BLaER1 (cell line): ENCODE data around the gene UNC13B.
"Not testable (repeated sequence)": the region's sequence is repeated elsewhere in the genome, so short reads cannot be mapped to it uniquely, and the experiment has no call there.

Experiments used
- H3K27ac ChIP-seq: shearing (Covaris generic); formaldehyde crosslinking; 2 replicates; pipeline ENCODE4 v1.8.1; 2022
- H3K27me3 ChIP-seq: shearing (Covaris generic); formaldehyde crosslinking; 2 replicates; pipeline ENCODE4 v1.8.1; 2022
- H3K36me3 ChIP-seq: shearing (Covaris generic); formaldehyde crosslinking; 2 replicates; pipeline ENCODE4 v1.8.1; 2022
- H3K4me1 ChIP-seq: shearing (Covaris generic); formaldehyde crosslinking; 2 replicates; pipeline ENCODE4 v1.8.1; 2022
- H3K4me2 ChIP-seq: shearing (Covaris generic); formaldehyde crosslinking; 2 replicates; pipeline ENCODE4 v1.8.1; 2022
- H3K4me3 ChIP-seq: shearing (Covaris generic); formaldehyde crosslinking; 2 replicates; pipeline ENCODE4 v1.8.1; 2022
- H3K9ac ChIP-seq: shearing (Covaris generic); formaldehyde crosslinking; 2 replicates; pipeline ENCODE4 v1.8.1; 2022
- H3K9me3 ChIP-seq: shearing (Covaris generic); formaldehyde crosslinking; 2 replicates; pipeline ENCODE4 v1.8.1; 2022
- H4K20me1 ChIP-seq: shearing (Covaris generic); formaldehyde crosslinking; 2 replicates; pipeline ENCODE4 v1.8.1; 2022
- Cebpa-rat ChIP-seq: shearing (Covaris generic); IDR thresholded peaks from 2 replicates; pipeline ENCODE4 v1.8.1; 2022

Gene UNC13B

GRCh38 chr9:35162605-35163315 lies 951 bp downstream of the UNC13B start:
- Histone ChIP-seq H3K4me2 (peak overlapping the region; percentile 92), H3K9ac (peak overlapping the region; percentile 73), H3K27ac (no peak overlapping the region), H3K4me1 (peaks cover 36% of the 10 kb centered on the region), H3K36me3 (no peaks in the 10 kb centered on the region), H3K27me3 (peaks cover 13% of the 10 kb centered on the region; the same call in 1 of the 2 replicates), H3K9me3 (peaks cover 9% of the 10 kb centered on the region; the same call in 1 of the 2 replicates), H4K20me1 (no peaks in the 10 kb centered on the region), H3K4me3 (peak overlapping the region; percentile 84)
- no peak for TF ChIP-seq Cebpa-rat

GRCh38 chr9:35163413-35163812 lies 1.6 kb downstream of the UNC13B start:
- Histone ChIP-seq H3K4me2 (no peak overlapping the region), H3K27ac (no peak overlapping the region)

GRCh38 chr9:35164711-35165110 lies 2.9 kb downstream of the UNC13B start:
- Histone ChIP-seq H3K9ac (no peak overlapping the region), H3K9me3 (no peaks in the 10 kb centered on the region), H3K27me3 (peaks cover 13% of the 10 kb centered on the region; the same call in 1 of the 2 replicates), H3K36me3 (no peaks in the 10 kb centered on the region), H3K4me2 (no peak overlapping the region), H4K20me1 (no peaks in the 10 kb centered on the region), H3K27ac (no peak overlapping the region), H3K4me3 (no peak overlapping the region), H3K4me1 (peaks cover 20% of the 10 kb centered on the region)
- TF ChIP-seq Cebpa-rat, result no peak

More at GRCh38 chr9:35163413-35163812, 1.6 kb downstream of the UNC13B start:
- Histone ChIP-seq H3K9me3 (0 out of 2 replicates have a peak, but pooled peaks cover 7% of the 10 kb centered on the region), H3K9ac (no peak overlapping the region), H3K4me3 (no peak overlapping the region), H4K20me1 (no peaks in the 10 kb centered on the region), H3K36me3 (no peaks in the 10 kb centered on the region), H3K4me1 (peaks cover 33% of the 10 kb centered on the region), H3K27me3 (peaks cover 13% of the 10 kb centered on the region; the same call in 1 of the 2 replicates)
- no peak for TF ChIP-seq Cebpa-rat

- not testable (repeated sequence) for H3K4me1 ChIP-seq, H3K4me3 ChIP-seq, H3K36me3 ChIP-seq, H3K9ac ChIP-seq, H3K9me3 ChIP-seq, H3K4me2 ChIP-seq, H4K20me1 ChIP-seq, H3K27me3 ChIP-seq, H3K27ac ChIP-seq
Measured at GRCh38 chr9:35167429-35167828, 5.6 kb downstream of the UNC13B start.

- no peaks in the 10 kb centered on the region for H3K36me3 ChIP-seq
- no peak overlapping the region for H3K4me2 ChIP-seq
- H3K9ac ChIP-seq, result no peak overlapping the region
- H3K9me3 ChIP-seq, result no peaks in the 10 kb centered on the region
- no peak overlapping the region for H3K27ac ChIP-seq
- no peak for TF ChIP-seq Cebpa-rat
- no peaks in the 10 kb centered on the region for H3K27me3 ChIP-seq
- H4K20me1 ChIP-seq, result no peaks in the 10 kb centered on the region
- H3K4me1 ChIP-seq, result no peaks in the 10 kb centered on the region
- H3K4me3 ChIP-seq, result no peak overlapping the region
Measured at GRCh38 chr9:35168963-35169362, 7.2 kb downstream of the UNC13B start.

- H3K9me3 ChIP-seq, result 0 out of 2 replicates have a peak, but pooled peaks cover 5% of the 10 kb centered on the region
- no peaks in the 10 kb centered on the region for H4K20me1 ChIP-seq
- no peaks in the 10 kb centered on the region for H3K36me3 ChIP-seq
- H3K4me3 ChIP-seq, result no peak overlapping the region
- no peak overlapping the region for H3K27ac ChIP-seq
- H3K4me2 ChIP-seq, result no peak overlapping the region
- no peak for TF ChIP-seq Cebpa-rat
- no peak overlapping the region for H3K9ac ChIP-seq
- H3K27me3 ChIP-seq, result no peaks in the 10 kb centered on the region
- H3K4me1 ChIP-seq, result no peaks in the 10 kb centered on the region
Measured at GRCh38 chr9:35172878-35173277, 11.1 kb downstream of the UNC13B start.

GRCh38 chr9:35177520-35177919 lies 15.7 kb downstream of the UNC13B start:
- Histone ChIP-seq H3K9me3 (peaks cover 29% of the 10 kb centered on the region), H3K36me3 (no peaks in the 10 kb centered on the region), H3K4me2 (no peak overlapping the region), H3K9ac (no peak overlapping the region), H4K20me1 (no peaks in the 10 kb centered on the region), H3K27ac (no peak overlapping the region), H3K27me3 (no peaks in the 10 kb centered on the region), H3K4me1 (no peaks in the 10 kb centered on the region), H3K4me3 (no peak overlapping the region)
- TF ChIP-seq Cebpa-rat, result no peak

GRCh38 chr9:35179347-35180280 lies 17.8 kb downstream of the UNC13B start:
- no peak for TF ChIP-seq Cebpa-rat
- H3K36me3 ChIP-seq, result no peaks in the 10 kb centered on the region
- no peaks in the 10 kb centered on the region for H4K20me1 ChIP-seq
- H3K27ac ChIP-seq, result no peak overlapping the region
- no peak overlapping the region for H3K4me2 ChIP-seq
- H3K27me3 ChIP-seq, result no peaks in the 10 kb centered on the region
- H3K9me3 ChIP-seq, result peaks cover 47% of the 10 kb centered on the region
- no peak overlapping the region for H3K4me3 ChIP-seq
- H3K9ac ChIP-seq, result no peak overlapping the region
- H3K4me1 ChIP-seq, result no peaks in the 10 kb centered on the region

- Histone ChIP-seq H3K9me3 (peaks cover 52% of the 10 kb centered on the region), H3K9ac (no peak overlapping the region), H3K36me3 (no peaks in the 10 kb centered on the region), H3K4me2 (no peak overlapping the region), H3K27me3 (no peaks in the 10 kb centered on the region), H3K27ac (no peak overlapping the region), H4K20me1 (no peaks in the 10 kb centered on the region), H3K4me3 (no peak overlapping the region; the same call in 1 of the 2 replicates), H3K4me1 (no peaks in the 10 kb centered on the region)
- no peak for TF ChIP-seq Cebpa-rat
Measured at GRCh38 chr9:35180801-35181200, 19.0 kb downstream of the UNC13B start.

- H3K4me1 ChIP-seq, H3K4me2 ChIP-seq, H3K36me3 ChIP-seq, H3K27me3 ChIP-seq, H3K4me3 ChIP-seq, H3K27ac ChIP-seq, H3K9ac ChIP-seq, H4K20me1 ChIP-seq: not testable (repeated sequence)
- peaks cover 53% of the 10 kb centered on the region for H3K9me3 ChIP-seq
Measured at GRCh38 chr9:35182401-35182800, 20.6 kb downstream of the UNC13B start.

- not testable (repeated sequence) for H3K9ac ChIP-seq, H3K27ac ChIP-seq, H4K20me1 ChIP-seq, H3K4me2 ChIP-seq, H3K27me3 ChIP-seq, H3K4me1 ChIP-seq, H3K36me3 ChIP-seq
- Histone ChIP-seq H3K9me3 (peaks cover 53% of the 10 kb centered on the region), H3K4me3 (0 out of 2 replicates have a peak overlapping the region, but pooled peaks have one; percentile 14)
Measured at GRCh38 chr9:35182996-35183754, 21.4 kb downstream of the UNC13B start.

- H3K27me3 ChIP-seq, H3K9ac ChIP-seq, H3K4me3 ChIP-seq, H3K4me1 ChIP-seq, H3K4me2 ChIP-seq, H3K27ac ChIP-seq, H3K36me3 ChIP-seq, H4K20me1 ChIP-seq: not testable (repeated sequence)
- peaks cover 53% of the 10 kb centered on the region for H3K9me3 ChIP-seq
Measured at GRCh38 chr9:35183755-35184480, 22.1 kb downstream of the UNC13B start.
